ENCODE measurements around the gene KRT9.

DNA sequence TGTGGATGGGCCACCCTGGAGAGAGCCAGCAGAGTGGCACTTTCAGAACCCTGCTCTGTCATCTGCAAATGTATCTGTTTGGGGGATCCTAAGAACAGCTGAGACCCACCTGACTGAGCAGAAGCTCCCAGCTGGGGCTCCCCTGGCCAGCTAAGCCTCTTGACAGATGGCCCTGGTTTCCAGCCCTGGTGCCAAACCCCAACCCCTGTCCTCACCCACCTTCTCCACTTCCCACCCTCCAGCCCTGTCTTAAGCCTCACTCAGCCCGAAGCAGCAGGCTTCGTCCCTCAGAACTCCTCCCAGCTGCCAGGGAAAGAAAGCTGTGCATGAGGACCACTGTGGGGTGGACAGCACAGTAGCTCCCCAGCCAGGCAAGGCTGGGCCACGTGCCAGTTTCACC, 3.5 kb upstream of the KRT9 start:
- no peak for TF ChIP-seq MAFF (IDR thresholded peaks at IDR 0.05; ENCODE audit: low read length)
- TF ChIP-seq, protein P1, sequence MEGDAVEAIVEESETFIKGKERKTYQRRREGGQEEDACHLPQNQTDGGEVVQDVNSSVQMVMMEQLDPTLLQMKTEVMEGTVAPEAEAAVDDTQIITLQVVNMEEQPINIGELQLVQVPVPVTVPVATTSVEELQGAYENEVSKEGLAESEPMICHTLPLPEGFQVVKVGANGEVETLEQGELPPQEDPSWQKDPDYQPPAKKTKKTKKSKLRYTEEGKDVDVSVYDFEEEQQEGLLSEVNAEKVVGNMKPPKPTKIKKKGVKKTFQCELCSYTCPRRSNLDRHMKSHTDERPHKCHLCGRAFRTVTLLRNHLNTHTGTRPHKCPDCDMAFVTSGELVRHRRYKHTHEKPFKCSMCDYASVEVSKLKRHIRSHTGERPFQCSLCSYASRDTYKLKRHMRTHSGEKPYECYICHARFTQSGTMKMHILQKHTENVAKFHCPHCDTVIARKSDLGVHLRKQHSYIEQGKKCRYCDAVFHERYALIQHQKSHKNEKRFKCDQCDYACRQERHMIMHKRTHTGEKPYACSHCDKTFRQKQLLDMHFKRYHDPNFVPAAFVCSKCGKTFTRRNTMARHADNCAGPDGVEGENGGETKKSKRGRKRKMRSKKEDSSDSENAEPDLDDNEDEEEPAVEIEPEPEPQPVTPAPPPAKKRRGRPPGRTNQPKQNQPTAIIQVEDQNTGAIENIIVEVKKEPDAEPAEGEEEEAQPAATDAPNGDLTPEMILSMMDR (IDR thresholded peaks at IDR 0.05 in 2 of 3, conservative IDR thresholded peaks at IDR 0.05 in 1 of 3; ENCODE audit: insufficient read depth in 2 of 3, low read depth in 1 of 3, low read length in 3 of 3), result no peak
- no peak for TF ChIP-seq NR4A1 (CRISPR knock-in tag; IDR thresholded peaks at IDR 0.05)
- TF ChIP-seq NR4A1 (tag; IDR thresholded peaks at IDR 0.05), result no peak
- TF ChIP-seq NR3C1 (CRISPR knock-in tag; IDR thresholded peaks at IDR 0.05), result no peak
- no peak for TF ChIP-seq TCF7L2 (IDR thresholded peaks at IDR 0.05; ENCODE audit: low read depth, low read length)
- TF ChIP-seq, protein P2, sequence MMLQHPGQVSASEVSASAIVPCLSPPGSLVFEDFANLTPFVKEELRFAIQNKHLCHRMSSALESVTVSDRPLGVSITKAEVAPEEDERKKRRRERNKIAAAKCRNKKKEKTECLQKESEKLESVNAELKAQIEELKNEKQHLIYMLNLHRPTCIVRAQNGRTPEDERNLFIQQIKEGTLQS (IDR thresholded peaks at IDR 0.05), result no peak
- TF ChIP-seq, protein P2 (CRISPR knock-in tag; conservative IDR thresholded peaks at IDR 0.05), result no peak
